Stomach (tissue), 4 donors: ENCODE data around the gene TRPM1.

Experiments used
- EP300 ChIP-seq: sonication (generic); formaldehyde crosslinking; IDR thresholded peaks from one replicate; pipeline ENCODE4 v1.6.1; 2017; ENCODE audit warnings: antibody characterized with exemption
- POLR2A ChIP-seq, 4 donors: fragments of 450-650 bp; IDR thresholded peaks; one replicate each; pipeline ENCODE4 v1.6.1; 2016; ENCODE audit warnings: antibody characterized with exemption in 4 of 4, control low read depth in 2 of 4, mild to moderate bottlenecking in 1 of 4, moderate library complexity in 1 of 4
- TF ChIP-seq, protein P1 (sequence below), 7 experiments: fragments of 450-650 bp in 4 of 7; fragments of 200-600 bp in 3 of 7; sonication (generic) in 3 of 7; IDR thresholded peaks; one replicate each; pipeline ENCODE4 v1.5.1; 2016 to 2019; ENCODE audit warnings: antibody characterized with exemption in 7 of 7, control low read depth in 2 of 7, mild to moderate bottlenecking in 1 of 7

GRCh38 chr15:30978328-30978727, 123.2 kb downstream of the TRPM1 start:
- TF ChIP-seq, protein P1, sequence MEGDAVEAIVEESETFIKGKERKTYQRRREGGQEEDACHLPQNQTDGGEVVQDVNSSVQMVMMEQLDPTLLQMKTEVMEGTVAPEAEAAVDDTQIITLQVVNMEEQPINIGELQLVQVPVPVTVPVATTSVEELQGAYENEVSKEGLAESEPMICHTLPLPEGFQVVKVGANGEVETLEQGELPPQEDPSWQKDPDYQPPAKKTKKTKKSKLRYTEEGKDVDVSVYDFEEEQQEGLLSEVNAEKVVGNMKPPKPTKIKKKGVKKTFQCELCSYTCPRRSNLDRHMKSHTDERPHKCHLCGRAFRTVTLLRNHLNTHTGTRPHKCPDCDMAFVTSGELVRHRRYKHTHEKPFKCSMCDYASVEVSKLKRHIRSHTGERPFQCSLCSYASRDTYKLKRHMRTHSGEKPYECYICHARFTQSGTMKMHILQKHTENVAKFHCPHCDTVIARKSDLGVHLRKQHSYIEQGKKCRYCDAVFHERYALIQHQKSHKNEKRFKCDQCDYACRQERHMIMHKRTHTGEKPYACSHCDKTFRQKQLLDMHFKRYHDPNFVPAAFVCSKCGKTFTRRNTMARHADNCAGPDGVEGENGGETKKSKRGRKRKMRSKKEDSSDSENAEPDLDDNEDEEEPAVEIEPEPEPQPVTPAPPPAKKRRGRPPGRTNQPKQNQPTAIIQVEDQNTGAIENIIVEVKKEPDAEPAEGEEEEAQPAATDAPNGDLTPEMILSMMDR (IDR thresholded peaks at IDR 0.05): no peak
- TF ChIP-seq POLR2A (IDR thresholded peaks at IDR 0.05): no peak
- TF ChIP-seq EP300: no peak
